SHP77 (cell line): Measurements from ENCODE around the gene TMEM259.
A peak's percentile ranks its signal among the peaks of the same experiment; 100 is the strongest.

Experiments used
- DNase-seq, 2 experiments: peaks; one replicate each; lab custom pipeline; 2025; lab: John Stamatoyannopoulos, UW

The TMEM259 gene

DNA sequence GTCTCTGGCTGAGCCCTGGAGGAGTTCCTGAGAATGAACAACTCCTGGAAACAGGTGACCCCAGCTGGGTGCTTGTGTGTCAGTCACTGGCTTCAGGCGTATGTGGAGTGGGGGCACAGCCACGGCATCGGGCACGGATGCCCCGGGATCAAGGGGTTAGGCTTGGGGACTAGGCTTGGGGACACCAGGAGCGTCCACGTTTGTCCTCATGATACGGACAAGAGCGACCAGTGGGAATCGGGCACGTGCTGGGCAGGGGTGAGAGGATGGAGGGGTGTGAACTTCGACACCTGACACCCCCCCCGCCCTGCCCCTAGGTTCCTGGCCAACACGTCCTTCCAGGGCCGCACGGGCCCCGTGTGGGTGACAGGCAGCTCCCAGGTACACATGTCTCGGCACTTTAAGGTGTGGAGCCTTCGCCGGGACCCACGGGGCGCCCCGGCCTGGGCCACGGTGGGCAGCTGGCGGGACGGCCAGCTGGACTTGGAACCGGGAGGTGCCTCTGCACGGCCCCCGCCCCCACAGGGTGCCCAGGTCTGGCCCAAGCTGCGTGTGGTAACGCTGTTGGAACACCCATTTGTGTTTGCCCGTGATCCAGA is 16.6 kb downstream of the TMEM259 start:
- DNase-seq, result no peak

DNA sequence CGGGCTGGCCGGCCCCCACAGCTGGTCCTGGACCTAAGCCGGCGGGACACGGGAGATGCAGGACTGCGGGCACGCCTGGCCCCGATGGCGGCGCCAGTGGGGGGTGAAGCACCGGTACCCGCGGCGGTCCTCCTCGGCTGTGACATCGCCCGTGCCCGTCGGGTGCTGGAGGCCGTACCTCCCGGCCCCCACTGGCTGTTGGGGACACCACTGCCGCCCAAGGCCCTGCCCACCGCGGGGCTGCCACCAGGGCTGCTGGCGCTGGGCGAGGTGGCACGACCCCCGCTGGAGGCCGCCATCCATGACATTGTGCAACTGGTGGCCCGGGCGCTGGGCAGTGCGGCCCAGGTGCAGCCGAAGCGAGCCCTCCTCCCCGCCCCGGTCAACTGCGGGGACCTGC is 17.6 kb downstream of the TMEM259 start:
- DNase-seq, result no peak

- DNase-seq, result no peak
Measured at GRCh38 chr19:1002600-1002999, 18.3 kb downstream of the TMEM259 start.

GRCh38 chr19:1001538-1002166 is 19.3 kb downstream of the TMEM259 start:
- no peak for DNase-seq

DNA sequence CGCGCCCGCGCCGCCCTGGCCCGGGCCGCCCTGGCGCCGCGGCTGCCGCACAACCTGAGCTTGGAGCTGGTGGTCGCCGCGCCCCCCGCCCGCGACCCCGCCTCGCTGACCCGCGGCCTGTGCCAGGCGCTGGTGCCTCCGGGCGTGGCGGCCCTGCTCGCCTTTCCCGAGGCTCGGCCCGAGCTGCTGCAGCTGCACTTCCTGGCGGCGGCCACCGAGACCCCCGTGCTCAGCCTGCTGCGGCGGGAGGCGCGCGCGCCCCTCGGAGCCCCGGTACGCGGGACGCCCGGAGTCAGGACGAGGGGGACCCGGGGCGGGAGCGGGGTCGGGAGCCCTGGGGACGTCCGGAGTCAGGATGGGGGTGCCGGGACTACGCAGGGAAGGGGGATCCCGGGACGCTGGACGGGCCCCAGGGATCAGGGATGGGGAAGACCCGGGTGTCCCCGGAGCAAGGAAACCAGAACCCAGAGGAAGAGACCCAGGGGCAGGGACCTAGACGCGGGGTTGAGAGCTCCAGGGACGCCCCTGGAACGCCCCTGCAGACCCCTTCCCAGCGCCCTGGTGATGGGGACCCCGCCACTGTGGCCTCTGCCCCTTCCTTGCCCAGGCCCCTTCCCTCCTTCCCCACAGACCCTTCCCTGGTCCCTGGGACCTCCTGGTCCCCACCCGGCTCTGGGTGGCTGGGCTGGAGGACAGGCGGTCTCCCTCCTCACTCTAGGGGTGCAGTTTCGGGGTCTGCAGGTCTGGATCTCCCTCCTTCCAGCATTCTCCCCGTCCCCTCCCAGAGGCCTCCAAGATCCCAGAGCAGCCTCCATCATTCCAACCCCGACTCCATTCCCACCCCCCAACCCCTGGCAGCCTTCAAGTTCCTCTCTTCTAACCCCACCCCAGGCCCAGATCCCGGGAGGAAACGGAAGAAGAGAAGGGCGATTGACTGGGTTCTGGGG is 20.1 kb downstream of the TMEM259 start:
- no peak for DNase-seq

- DNase-seq, result no peak
Measured at GRCh38 chr19:1000095-1000494, 20.8 kb downstream of the TMEM259 start, which contains the start of gene GRIN3B. TSS of gene GRIN3B (plus strand) at chr19:1000419. CDS start at chr19:1000438, 19 bp downstream.

DNA sequence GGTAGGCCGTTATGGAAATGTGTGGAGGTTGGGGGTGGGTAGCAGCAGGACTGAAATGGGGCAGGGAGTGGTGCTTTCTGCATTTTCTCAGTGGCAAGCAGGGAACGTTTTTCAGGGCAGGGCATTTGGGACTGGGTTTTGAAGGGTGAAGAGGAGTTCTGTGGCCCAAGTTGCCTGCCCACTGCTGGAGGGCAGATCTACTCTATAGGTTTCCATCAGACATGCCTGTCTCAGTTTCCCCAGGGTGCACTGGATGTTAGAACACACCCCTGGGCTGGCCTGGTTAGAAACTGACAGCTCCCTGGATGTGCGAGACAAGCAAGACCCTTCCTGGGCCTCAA is 21.6 kb downstream of the TMEM259 start:
- no peak for DNase-seq

GRCh38 chr19:998064-998463 is 22.9 kb downstream of the TMEM259 start:
- no peak for DNase-seq

GRCh38 chr19:996051-996838 is 24.7 kb downstream of the TMEM259 start:
- DNase-seq, result peak; percentile 22 to 66

GRCh38 chr19:995051-995827 is 25.7 kb downstream of the TMEM259 start:
- DNase-seq, result peak; percentile 63 to 82

- no peak for DNase-seq
Measured at GRCh38 chr19:994516-994915, 26.4 kb downstream of the TMEM259 start.

DNA sequence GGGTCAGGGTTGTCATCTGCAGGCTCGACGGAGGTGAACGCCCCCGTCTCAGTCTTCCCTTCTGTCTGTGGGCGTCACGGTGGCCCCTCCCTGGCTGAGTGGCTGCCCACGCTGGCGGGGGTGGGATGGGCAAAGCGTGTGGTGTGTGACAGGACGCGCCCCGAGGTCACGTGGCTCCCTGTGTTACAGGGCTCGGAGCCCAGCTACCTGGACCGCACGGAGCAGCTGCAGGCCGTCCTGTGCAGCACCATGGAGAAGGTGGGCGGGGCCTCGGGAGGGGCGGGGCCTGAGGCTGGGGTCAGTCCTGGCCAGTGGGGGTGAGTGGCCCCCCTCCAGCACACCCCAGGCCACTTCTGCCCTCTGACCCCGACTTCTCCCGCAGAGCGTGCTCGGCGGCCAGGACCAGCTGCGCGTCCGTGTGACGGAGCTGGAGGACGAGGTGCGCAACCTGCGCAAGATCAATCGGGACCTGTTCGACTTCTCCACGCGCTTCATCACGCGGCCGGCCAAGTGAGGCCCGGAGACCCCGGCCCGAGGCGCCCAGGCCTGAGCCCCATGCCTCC is 27.0 kb downstream of the TMEM259 start:
- DNase-seq, result no peak

DNA sequence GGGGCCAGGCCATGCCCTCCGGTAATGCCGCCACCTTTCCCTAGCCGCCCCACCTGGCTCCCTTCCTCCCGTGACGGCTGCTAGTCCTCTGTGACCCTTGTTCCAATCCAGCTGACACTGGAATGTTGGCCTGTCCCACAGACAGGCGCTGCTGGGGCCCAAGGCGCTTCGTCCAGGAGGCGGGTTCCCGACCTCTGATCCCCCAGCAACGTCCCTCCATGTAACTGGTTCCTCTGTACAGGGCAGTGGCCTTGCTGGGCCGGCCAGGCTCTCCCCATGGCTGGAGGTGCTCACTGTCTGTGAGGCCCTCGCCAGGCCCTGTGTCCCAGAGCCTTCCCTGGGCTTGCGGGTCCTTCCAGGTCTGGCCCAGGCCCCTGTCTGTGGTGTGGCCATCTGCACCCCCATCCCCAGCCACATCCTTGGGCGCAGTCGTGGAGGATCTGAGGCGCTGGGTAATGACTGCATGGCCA is 27.5 kb downstream of the TMEM259 start:
- DNase-seq, result no peak

DNA sequence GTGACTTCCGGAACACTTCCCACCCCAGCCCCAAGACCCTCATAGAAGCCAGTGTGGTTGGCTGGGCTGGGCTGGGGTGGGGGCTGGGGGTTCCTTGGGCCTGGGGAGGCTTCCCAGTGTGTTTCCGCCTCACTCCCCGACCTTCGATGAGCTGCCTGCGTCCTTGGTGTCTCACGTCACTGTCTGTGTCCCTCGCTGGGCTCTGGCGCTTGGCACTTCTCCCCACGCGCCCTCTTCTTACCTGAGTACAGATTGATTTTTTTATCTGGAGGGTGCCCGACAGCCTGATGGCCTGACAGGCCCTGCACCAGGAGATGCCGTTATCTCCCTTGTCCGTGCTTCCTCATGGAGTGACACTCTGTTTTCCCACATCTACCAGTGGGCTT is 28.3 kb downstream of the TMEM259 start:
- no peak for DNase-seq

DNA sequence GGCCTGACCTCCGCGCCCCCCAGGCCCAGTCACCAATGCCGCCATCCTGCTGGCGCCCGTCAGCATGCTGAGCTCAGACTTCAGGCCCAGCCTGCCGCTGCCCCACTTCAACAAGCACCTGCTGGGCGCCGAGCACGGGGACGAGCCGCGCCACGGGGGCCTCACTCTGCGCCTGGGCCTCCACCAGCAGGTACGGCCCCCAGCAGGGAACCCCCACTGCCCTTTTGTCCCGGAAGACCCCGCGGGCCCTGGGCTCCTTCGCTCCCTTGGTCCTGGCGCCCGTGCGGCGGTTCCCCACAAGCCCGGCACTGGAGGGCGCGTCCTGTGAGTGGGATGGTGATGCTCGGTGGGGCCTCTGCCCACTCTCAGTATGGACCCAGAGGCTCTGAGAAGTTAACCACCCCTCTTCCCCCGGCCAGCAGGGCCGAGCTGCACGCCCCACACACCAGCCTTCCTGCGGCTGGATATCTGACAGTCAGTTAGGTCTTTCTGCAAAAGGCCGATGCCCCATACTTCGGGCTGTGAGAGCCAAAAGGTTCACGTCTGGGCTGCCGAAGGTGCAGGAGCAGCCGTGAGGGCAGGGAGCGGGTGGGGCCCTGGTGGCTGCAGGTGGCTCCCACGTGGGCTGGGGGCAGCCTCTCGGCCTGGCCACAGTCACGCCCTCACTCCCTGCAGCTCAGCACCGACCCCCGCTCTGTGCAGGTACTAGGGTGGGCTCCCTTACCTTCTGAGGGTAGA is 28.8 kb downstream of the TMEM259 start:
- no peak for DNase-seq

GRCh38 chr19:991174-991931 is 29.6 kb downstream of the TMEM259 start:
- no peak for DNase-seq

DNA sequence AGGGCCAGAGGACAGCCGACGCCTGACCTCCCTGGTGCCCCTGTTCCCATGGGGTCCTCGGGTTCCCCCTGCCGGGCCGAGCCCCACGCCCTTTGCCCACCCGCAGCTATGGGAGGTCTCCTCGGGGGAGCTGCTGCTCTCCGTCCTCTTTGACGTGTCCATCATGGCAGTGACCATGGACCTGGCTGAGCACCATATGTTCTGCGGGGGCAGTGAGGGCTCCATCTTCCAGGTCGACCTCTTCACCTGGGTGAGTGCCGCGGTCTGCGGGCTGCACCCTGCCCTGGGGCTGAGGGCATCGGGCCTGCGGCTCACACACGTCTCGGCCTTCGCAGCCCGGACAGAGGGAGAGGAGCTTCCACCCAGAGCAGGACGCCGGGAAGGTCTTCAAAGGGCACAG is 30.2 kb downstream of the TMEM259 start:
- no peak for DNase-seq

DNA sequence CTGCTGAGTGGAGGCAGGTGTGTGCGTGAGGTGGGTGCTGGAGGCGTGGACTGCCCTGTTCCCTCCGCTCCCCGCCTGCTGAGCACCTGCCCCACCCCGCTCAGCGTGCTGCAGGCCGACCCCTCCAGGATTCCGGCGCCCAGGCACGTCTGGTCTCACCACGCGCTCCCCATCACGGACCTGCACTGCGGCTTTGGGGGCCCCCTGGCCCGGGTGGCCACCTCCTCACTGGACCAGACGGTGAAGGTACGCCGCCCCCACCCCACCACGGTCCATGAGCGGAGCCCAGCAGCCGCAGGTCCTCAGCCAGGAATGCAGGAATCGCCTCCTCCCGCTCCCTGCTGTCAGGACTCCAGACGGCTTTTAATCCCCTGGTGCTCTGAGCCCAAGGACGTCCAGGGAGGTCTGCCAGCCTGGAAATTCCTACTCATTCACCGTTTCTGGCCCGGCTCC is 30.8 kb downstream of the TMEM259 start:
- no peak for DNase-seq

- no peak for DNase-seq
Measured at GRCh38 chr19:989381-990081, 31.4 kb downstream of the TMEM259 start.
